MM.1S (cell line): Measurements from ENCODE around the gene NMNAT1.

Source experiments
- EZH2 ChIP-seq: fragments of 300-600 bp; sonication (generic); optimal IDR thresholded peaks from 2 replicates; pipeline ENCODE3; 2017; ENCODE audit warnings: low read depth, mild to moderate bottlenecking, antibody characterized with exemption, low read length, mixed read lengths
- EZH2phosphoT487 ChIP-seq: fragments of 300-600 bp; sonication (generic); IDR thresholded peaks from 2 replicates; pipeline ENCODE4 v1.6.1; 2018; ENCODE audit warnings: antibody characterized with exemption, low read length
- TF ChIP-seq, protein P1 (sequence below): fragments of 300-600 bp; sonication (generic); IDR thresholded peaks from 2 replicates; pipeline ENCODE4 v1.5.1; 2016; ENCODE audit warnings: antibody characterized with exemption, low read length, mixed read lengths

DNA sequence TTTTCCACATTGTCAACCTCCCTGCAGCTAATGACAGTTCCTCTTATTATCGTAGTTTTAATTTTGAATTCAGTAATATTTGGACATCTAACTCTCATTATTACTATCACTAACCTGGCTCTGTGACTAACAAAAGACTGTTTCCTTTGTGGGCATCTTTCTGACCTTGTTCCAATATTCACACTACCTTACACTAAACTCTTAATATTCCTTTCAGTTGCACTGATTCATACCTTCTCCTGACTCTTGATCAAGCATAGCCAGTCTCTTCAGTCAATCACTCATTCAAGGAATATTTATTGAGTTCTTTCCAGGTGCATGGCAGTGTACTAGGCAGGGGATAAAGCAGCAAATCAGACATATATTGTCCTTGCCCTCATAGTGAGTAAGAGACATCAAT lies 25.4 kb upstream of the NMNAT1 start:
- TF ChIP-seq, protein P1, sequence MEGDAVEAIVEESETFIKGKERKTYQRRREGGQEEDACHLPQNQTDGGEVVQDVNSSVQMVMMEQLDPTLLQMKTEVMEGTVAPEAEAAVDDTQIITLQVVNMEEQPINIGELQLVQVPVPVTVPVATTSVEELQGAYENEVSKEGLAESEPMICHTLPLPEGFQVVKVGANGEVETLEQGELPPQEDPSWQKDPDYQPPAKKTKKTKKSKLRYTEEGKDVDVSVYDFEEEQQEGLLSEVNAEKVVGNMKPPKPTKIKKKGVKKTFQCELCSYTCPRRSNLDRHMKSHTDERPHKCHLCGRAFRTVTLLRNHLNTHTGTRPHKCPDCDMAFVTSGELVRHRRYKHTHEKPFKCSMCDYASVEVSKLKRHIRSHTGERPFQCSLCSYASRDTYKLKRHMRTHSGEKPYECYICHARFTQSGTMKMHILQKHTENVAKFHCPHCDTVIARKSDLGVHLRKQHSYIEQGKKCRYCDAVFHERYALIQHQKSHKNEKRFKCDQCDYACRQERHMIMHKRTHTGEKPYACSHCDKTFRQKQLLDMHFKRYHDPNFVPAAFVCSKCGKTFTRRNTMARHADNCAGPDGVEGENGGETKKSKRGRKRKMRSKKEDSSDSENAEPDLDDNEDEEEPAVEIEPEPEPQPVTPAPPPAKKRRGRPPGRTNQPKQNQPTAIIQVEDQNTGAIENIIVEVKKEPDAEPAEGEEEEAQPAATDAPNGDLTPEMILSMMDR = no peak
- TF ChIP-seq EZH2phosphoT487 (no peak), EZH2 (no peak)
